ENCODE results near the gene NFS1. TPM values are rescaled to one million over a fixed set of nuclear protein-coding genes. Genes with fewer than 3 reads are reported as not detected.
A peak's percentile ranks its signal among the peaks of the same experiment; 100 is the strongest.

The NFS1 gene
- total and polyA plus RNA-seq, 3 donors from 2014 or later: 84.1 to 90.6 (median 86.6) TPM

DNA sequence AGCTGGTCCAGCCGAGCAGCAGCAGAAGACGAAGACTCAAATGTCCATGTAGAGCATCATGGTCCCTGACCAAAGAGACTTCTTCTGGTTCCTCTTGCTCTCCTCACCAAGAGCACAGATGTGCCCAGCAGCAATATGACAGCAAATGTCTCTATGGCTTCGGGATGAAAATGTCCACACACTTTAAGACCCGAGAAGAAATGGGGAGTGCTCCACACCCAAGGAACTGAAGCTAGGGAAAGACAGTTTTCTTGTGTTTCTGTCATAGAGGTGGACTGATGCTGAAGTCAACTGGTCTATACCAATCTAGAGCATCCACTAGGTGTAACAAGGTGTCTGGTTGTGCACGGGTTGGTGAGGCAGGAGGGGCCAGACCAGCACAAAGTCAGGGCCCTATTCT, 29.9 kb downstream of the NFS1 start:
- no peaks in the 10 kb centered on the region for H3K9me3 ChIP-seq

GRCh38 chr20:35665949-35666288, 33.2 kb downstream of the NFS1 start:
- Histone ChIP-seq H3K9me3 (no peaks in the 10 kb centered on the region), H3K36me3 (ENCODE audit: low read depth, missing control alignments) (no peaks in the 10 kb centered on the region), H3K27me3 (no peaks in the 10 kb centered on the region), H3K27ac (peak overlapping the region; percentile 39 to 97), H3K4me3 (peak overlapping the region in 1 of 2 donors; percentile 97), H3K4me1 (peaks cover 12% of the 10 kb centered on the region)
- intact Hi-C loops (cut with DNase I; ENCODE audit: low total_unique reads): no loop called here
- TF ChIP-seq POLR2A (IDR thresholded peaks at IDR 0.05): no peak
- TF ChIP-seq CTCF (IDR thresholded peaks at IDR 0.05): no peak
- no peak for DNase-seq
- WGBS, 2 donors: 67 to 85% methylated on average over 17 of the region's 17 CpGs

More for the DNA sequence above, 29.9 kb downstream of the NFS1 start:
- intact Hi-C loops (cut with DNase I; ENCODE audit: low total_unique reads): no loop called here
- no peak for TF ChIP-seq CTCF (IDR thresholded peaks at IDR 0.05)
- TF ChIP-seq POLR2A (IDR thresholded peaks at IDR 0.05): no peak
- H3K27ac ChIP-seq: no peak overlapping the region
- no peak overlapping the region for H3K4me3 ChIP-seq
- H3K4me1 ChIP-seq: no peaks in the 10 kb centered on the region
- no peaks in the 10 kb centered on the region for H3K27me3 ChIP-seq
- no peak for DNase-seq
- 95 to 97% methylated on average over 5 of the region's 5 CpGs for WGBS, 2 donors
- H3K36me3 ChIP-seq (ENCODE audit: low read depth, missing control alignments): no peaks in the 10 kb centered on the region

DNA sequence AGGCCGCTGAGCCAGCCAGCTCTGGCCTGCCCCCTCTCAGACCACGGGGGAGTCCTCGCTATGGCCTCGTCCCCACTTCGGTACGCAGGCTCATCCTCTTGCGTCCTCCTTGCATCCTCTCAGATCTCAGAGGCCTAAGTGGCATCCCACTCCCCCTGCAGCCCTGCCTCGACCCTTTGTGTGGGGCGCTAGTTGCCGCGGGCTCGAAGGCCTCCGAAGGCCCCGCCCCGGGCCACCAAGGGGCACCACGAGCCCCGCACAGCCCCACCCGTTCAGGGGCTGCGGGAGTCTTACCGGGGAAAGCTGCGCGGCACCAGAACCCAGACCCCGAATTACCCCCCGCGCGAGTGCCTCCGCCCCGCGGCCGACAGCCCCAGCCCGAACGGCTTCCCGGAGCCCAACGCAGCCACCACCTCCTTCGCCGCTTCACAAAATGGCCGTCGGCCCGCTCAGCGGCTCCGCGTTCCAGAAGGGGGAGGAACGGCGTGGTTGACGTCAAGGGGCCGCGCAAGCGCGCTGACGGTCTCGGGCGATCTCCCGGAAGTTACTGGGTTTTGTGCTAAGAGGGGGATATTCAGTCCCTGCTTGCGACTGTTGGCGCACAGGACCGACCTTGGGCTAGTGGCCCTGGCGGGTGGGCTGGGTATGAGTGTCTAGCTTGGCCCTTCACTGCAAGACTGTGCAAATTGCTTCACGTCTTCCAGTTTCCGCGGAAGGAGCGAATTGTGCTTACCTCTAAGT, 34.5 kb downstream of the NFS1 start, which contains the start of the genes CPNE1 and RBM12:
TSS of gene CPNE1 (minus strand) at position 435 of the 741 bp plus-strand sequence. CDS start 31,977 bp downstream, outside the sequence.
TSS of gene RBM12 (minus strand) at position 435 of the 741 bp plus-strand sequence. CDS start 9,578 bp downstream, outside the sequence.
- 0 to 1% methylated on average over 25 to 31 of the region's 61 CpGs for WGBS, 2 donors
- Histone ChIP-seq H3K36me3 (ENCODE audit: low read depth, missing control alignments) (no peaks in the 10 kb centered on the region), H3K27me3 (no peaks in the 10 kb centered on the region), H3K4me3 (peak within 1 kb of the TSS; percentile 96 to 97), H3K9me3 (no peaks in the 10 kb centered on the region), H3K27ac (peak within 1 kb of the TSS; percentile 97 to 99), H3K4me1 (peaks cover 16% of the 10 kb centered on the region)
- intact Hi-C loops (cut with DNase I; ENCODE audit: low total_unique reads): no loop called here
- peak; percentile 92 for DNase-seq
- TF ChIP-seq POLR2A (IDR thresholded peaks at IDR 0.05) (peak; percentile 88), CTCF (IDR thresholded peaks at IDR 0.05) (no peak)

DNA sequence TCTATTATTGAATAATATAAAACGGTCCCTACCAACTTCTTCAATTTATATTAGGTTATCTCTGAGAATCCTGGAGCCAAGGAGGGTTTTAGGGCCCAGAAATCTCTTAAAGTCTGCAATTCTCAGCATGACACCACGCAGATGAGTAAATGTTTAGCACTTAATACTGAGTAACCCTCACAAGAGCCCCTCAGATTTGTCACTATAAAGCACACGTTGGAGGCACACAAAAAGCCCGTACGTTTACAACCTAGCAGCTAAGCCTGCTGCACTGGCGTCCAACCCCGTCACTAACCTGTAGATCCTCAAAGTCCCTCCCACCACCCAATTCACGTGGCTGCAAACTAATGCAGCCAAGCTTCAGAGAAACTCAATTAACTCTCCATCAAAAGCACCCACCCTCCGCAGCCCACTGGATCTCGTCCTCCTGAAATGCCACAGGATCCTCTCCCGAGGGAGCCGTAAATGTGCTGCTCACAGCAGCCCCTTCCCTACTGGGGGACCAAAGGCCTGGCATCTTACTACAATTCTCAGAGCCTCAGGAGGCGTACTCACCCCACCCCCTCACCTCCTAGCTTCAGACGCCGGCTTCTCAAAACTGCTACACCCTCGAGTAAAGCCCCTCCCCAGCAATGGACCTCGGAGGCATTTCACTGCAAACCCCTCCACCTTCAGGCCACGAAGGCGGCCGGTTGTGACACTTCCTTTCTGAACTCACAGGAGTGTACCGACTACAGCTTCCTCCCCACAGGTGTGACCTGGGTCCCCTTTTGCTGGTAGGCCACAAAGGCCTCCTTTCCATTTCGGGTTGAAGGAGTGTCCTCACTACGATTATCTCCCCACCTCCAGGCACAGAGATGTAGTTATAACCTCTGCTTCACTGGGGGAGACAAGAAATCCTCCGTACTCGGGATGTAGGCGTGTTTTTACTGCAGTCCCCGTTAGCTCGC, 35.4 kb downstream of the NFS1 start:
- 0 to 1% methylated on average over 28 of the region's 28 CpGs for WGBS, 2 donors
- Histone ChIP-seq H3K27ac (peak overlapping the region; percentile 97 to 99), H3K4me3 (peak overlapping the region; percentile 96 to 97), H3K9me3 (no peaks in the 10 kb centered on the region), H3K4me1 (peaks cover 16% of the 10 kb centered on the region), H3K27me3 (no peaks in the 10 kb centered on the region), H3K36me3 (ENCODE audit: low read depth, missing control alignments) (no peaks in the 10 kb centered on the region)
- intact Hi-C loops (cut with DNase I; ENCODE audit: low total_unique reads): no loop called here
- peak; percentile 78 for DNase-seq
- no peak for TF ChIP-seq POLR2A (IDR thresholded peaks at IDR 0.05)
- no peak for TF ChIP-seq CTCF (IDR thresholded peaks at IDR 0.05)
